Cardiac ventricle fibroblast (primary cell): ENCODE measurements around the gene KLK3. TPM values are rescaled to one million over a fixed set of nuclear protein-coding genes. Genes with fewer than 3 reads are reported as not detected.

Source experiments
- total RNA-seq: library from RNA; depleted of rRNA; stranded (reverse); fragments of >200 nt; gene quantifications from 2 replicates; pipeline ENCODE4 v1.2.3, GENCODE V29; 2015

Gene KLK3
- not detected in 2 replicates for total RNA-seq

GRCh38 chr19:50854636-50855410, at the start of gene KLK3:
KLK3 (plus strand) TSS chr19:50854915; CDS start chr19:50854956, 41 bp downstream.

GRCh38 chr19:50823389-50824042, 31.2 kb upstream of the KLK3 start, which contains the start of gene KLK1:
KLK1 (minus strand) TSS chr19:50823787; CDS start chr19:50823748, 39 bp downstream.

GRCh38 chr19:50833117-50833801, 21.5 kb upstream of the KLK3 start, which contains the start of gene KLK15:
KLK15 (minus strand) TSS chr19:50833574; CDS start chr19:50831492, 2,082 bp downstream.

GRCh38 chr19:50873056-50873455, 18.3 kb downstream of the KLK3 start, which contains the start of gene KLK2:
KLK2 (plus strand) TSS chr19:50873439; CDS start chr19:50873474, 35 bp downstream.

Other genes starting within 250 kb of the KLK3 start
- gene SYT3, start 215.0 kb upstream of the KLK3 start, total RNA-seq, result 0.05 and 0.19 TPM in 2 replicates
- gene C19orf81, start 205.5 kb upstream of the KLK3 start, total RNA-seq, result not detected in 2 replicates
- gene SHANK1, start 135.1 kb upstream of the KLK3 start, total RNA-seq, result 1.1 and 4.7 TPM in 2 replicates
- 288 and 306 TPM in 2 replicates for gene CLEC11A, start 131.6 kb upstream of the KLK3 start, total RNA-seq
- not detected in 2 replicates for gene GPR32, start 84.5 kb upstream of the KLK3 start, total RNA-seq
- gene ACP4, start 64.5 kb upstream of the KLK3 start, total RNA-seq, result not detected in 2 replicates
- gene KLK1, start 31.1 kb upstream of the KLK3 start, total RNA-seq, result not detected in 2 replicates
- not detected in 2 replicates for gene KLK15, start 21.3 kb upstream of the KLK3 start, total RNA-seq
- gene KLK2, start 18.5 kb downstream of the KLK3 start, total RNA-seq, result not detected in 2 replicates
- gene KLK4, start 56.5 kb downstream of the KLK3 start, total RNA-seq, result not detected in 2 replicates
- gene KLK5, start 98.1 kb downstream of the KLK3 start, total RNA-seq, result not detected in 2 replicates
- not detected in 2 replicates for gene KLK6, start 114.7 kb downstream of the KLK3 start, total RNA-seq
- gene KLK7, start 129.0 kb downstream of the KLK3 start, total RNA-seq, result not detected in 2 replicates
- gene KLK8, start 146.7 kb downstream of the KLK3 start, total RNA-seq, result not detected in 2 replicates
- 1.8 TPM in 1 of 2 replicates, not detected in the other for gene KLK10, start 164.8 kb downstream of the KLK3 start, total RNA-seq
- not detected in 2 replicates for gene KLK11, start 171.7 kb downstream of the KLK3 start, total RNA-seq
- not detected in 2 replicates for gene KLK12, start 180.1 kb downstream of the KLK3 start, total RNA-seq
- 0.19 TPM in 1 of 2 replicates, not detected in the other for gene KLK13, start 210.2 kb downstream of the KLK3 start, total RNA-seq
- not detected in 2 replicates for gene KLK14, start 228.0 kb downstream of the KLK3 start, total RNA-seq